Naive thymus-derived CD4-positive, alpha-beta T cell (primary cell): Measurements from ENCODE around the gene NCBP2L. TPM values are rescaled to one million over a fixed set of nuclear protein-coding genes. Genes with fewer than 3 reads are reported as not detected.

Experiments used
- ATAC-seq: fragments of 150-1000 bp; cut with Tn5 transposase; 2 replicates; pipeline ENCODE4 v1.10.0; 2021; ENCODE audit warnings: mild to moderate bottlenecking, moderate library complexity
- CTCF ChIA-PET: fragments of 350-600 bp; sonication (Branson Sonifier 250); formaldehyde crosslinking; loops from one replicate; lab custom pipeline; 2021; ENCODE audit warnings: antibody characterized with exemption; lab: Charles Lee
- POLR2A ChIA-PET: fragments of 350-600 bp; sonication (Branson Sonifier 250); formaldehyde crosslinking; loops from one replicate; lab custom pipeline; 2021; ENCODE audit warnings: antibody characterized with exemption, inconsistent platforms; lab: Charles Lee
- DNase-seq, 9 donors: peaks; one replicate each; pipeline versions ENCODE4 v3.0.0 to v3.0.0-alpha.2; 2020 to 2022; ENCODE audit warnings: mixed read lengths in 1 of 9
- H3K27ac ChIP-seq: one replicate; pipeline ENCODE4 v1.7.0; 2013; ENCODE audit warnings: mild to moderate bottlenecking, low read depth, low read length, moderate library complexity
- H3K27me3 ChIP-seq, 2 donors: one replicate each; pipeline ENCODE4 v1.7.0; 2013; ENCODE audit warnings: low read length in 2 of 2, mild to moderate bottlenecking in 2 of 2, moderate library complexity in 2 of 2; ENCODE audit not compliant: control insufficient read depth in 2 of 2, insufficient read depth in 2 of 2
- H3K36me3 ChIP-seq, 3 experiments: 1 replicate in 2 of 3; 2 replicates in 1 of 3; pipeline ENCODE4 v1.7.0; 2013; ENCODE audit warnings: low read length in 3 of 3, mild to moderate bottlenecking in 3 of 3, moderate library complexity in 1 of 3; ENCODE audit not compliant: insufficient read depth in 3 of 3, control insufficient read depth in 2 of 3
- H3K4me1 ChIP-seq, 2 donors: one replicate each; pipeline ENCODE4 v1.7.0; 2013; ENCODE audit warnings: low read length in 2 of 2, mild to moderate bottlenecking in 2 of 2, moderate library complexity in 1 of 2; ENCODE audit not compliant: control insufficient read depth in 2 of 2, insufficient read depth in 2 of 2
- H3K4me3 ChIP-seq: 2 replicates; pipeline ENCODE4 v1.7.0; 2013; ENCODE audit warnings: mild to moderate bottlenecking, low read length
- H3K9me3 ChIP-seq, 3 experiments: 1 replicate in 2 of 3; 2 replicates in 1 of 3; pipeline ENCODE4 v1.7.0; 2013; ENCODE audit warnings: low read length in 3 of 3; ENCODE audit not compliant: control insufficient read depth in 2 of 3
- H3K27ac Mint-ChIP-seq, 9 donors: one replicate each; pipeline ENCODE4 v1.8.0; 2020 to 2022; ENCODE audit warnings: mixed read lengths in 9 of 9, mild to moderate bottlenecking in 8 of 9, moderate library complexity in 5 of 9, inconsistent platforms in 2 of 9
- H3K27me3 Mint-ChIP-seq, 5 donors: one replicate each; pipeline ENCODE4 v1.8.0; 2021 to 2022; ENCODE audit warnings: mixed read lengths in 5 of 5, mild to moderate bottlenecking in 1 of 5
- H3K36me3 Mint-ChIP-seq, 5 donors: one replicate each; pipeline ENCODE4 v1.8.0; 2020 to 2022; ENCODE audit warnings: mixed read lengths in 5 of 5, mild to moderate bottlenecking in 3 of 5, inconsistent platforms in 1 of 5
- H3K4me1 Mint-ChIP-seq, 7 donors: one replicate each; pipeline ENCODE4 v1.8.0; 2020 to 2022; ENCODE audit warnings: mixed read lengths in 7 of 7, mild to moderate bottlenecking in 3 of 7, inconsistent platforms in 1 of 7
- H3K4me3 Mint-ChIP-seq, 10 donors: one replicate each; pipeline ENCODE4 v1.8.0; 2020 to 2022; ENCODE audit warnings: mild to moderate bottlenecking in 10 of 10, mixed read lengths in 10 of 10, moderate library complexity in 6 of 10, inconsistent platforms in 2 of 10
- H3K9me3 Mint-ChIP-seq, 11 donors: one replicate each; pipeline ENCODE4 v1.8.0; 2020 to 2022; ENCODE audit warnings: mixed read lengths in 11 of 11, mild to moderate bottlenecking in 4 of 11, inconsistent platforms in 1 of 11, moderate library complexity in 1 of 11
- intact Hi-C, 2 donors: fragments of 100-400 bp; cut with micrococcal nuclease; formaldehyde crosslinking; loops; one replicate each; pipeline ENCODE4 v1.15.1; 2023
- polyA plus RNA-seq, 2 donors: library from polyadenylated mRNA; unstranded; fragments of 300-500 nt; fragmentation: Illumina TruSeq; gene quantifications; one replicate each; pipeline ENCODE4 v1.2.3, GENCODE V29; 2021
- total RNA-seq, 6 experiments: library from RNA in 5 of 6; stranded (reverse) in 5 of 6; gene quantifications; 1 replicate in 5 of 6; 2 replicates in 1 of 6; pipeline ENCODE4 v1.2.3 and lab custom pipeline; 2021 to 2026

NCBP2L gene
- total and polyA plus RNA-seq, 7 experiments from 2014 or later, result 0.09 TPM; not detected in 6

- intact Hi-C loops, result no loop called here
- ChIA-PET POLR2A (interaction anchor here (1.0 to 9.6 kb wide), 5 partner anchors 16 to 67 kb away, joined by 3 to 142 read pairs (median 4); partner anchors contain the start of gene NCBP2L), CTCF (interaction anchor here (1.7 to 3.3 kb wide), 2 partner anchors 27 to 66 kb away, joined by 4 to 26 read pairs; no protein-coding TSS in a partner anchor)
- Histone ChIP-seq H3K27ac (no peak overlapping the region), H3K27me3 (no peaks in the 10 kb centered on the region), H3K4me1 (peaks cover 26 to 45% of the 10 kb centered on the region in 2 donors), H3K4me3 (no peak overlapping the region), H3K9me3 (no peaks in the 10 kb centered on the region), H3K36me3 (no peaks in the 10 kb centered on the region)
- H3K4me1 Mint-ChIP-seq, result peaks cover 13 to 74% (median 43%) of the 10 kb centered on the region in 7 donors
- ATAC-seq (no peak), DNase-seq (no peak)
- peaks cover 0 to 5% (median 0%) of the 10 kb centered on the region in 5 donors for H3K36me3 Mint-ChIP-seq
- peaks cover 0 to 7% (median 0%) of the 10 kb centered on the region in 5 donors for H3K27me3 Mint-ChIP-seq
- peak overlapping the region in 3 of 10 donors; percentile 45 to 80 (median 48) for H3K4me3 Mint-ChIP-seq
- peak overlapping the region in 8 of 9 donors; percentile 38 to 99 (median 94) for H3K27ac Mint-ChIP-seq
- peaks cover 0 to 9% (median 0%) of the 10 kb centered on the region in 11 donors for H3K9me3 Mint-ChIP-seq
These were observed 38.0 kb upstream of the NCBP2L start for GRCh38 chrX:107739541-107739940.

- intact Hi-C loops, result loop anchor here in 1 of 2 donors (10.0 kb wide), 1 partner anchor 1127 kb away; the partner anchor contains the start of gene RADX
- H3K27me3 Mint-ChIP-seq, result peaks cover 0 to 7% (median 0%) of the 10 kb centered on the region in 5 donors
- H3K4me3 Mint-ChIP-seq, result peak overlapping the region; percentile 80 to 96 (median 85)
- peak overlapping the region; percentile 72 for H3K27ac ChIP-seq
- no peaks in the 10 kb centered on the region for H3K27me3 ChIP-seq
- peaks cover 0 to 5% (median 0%) of the 10 kb centered on the region in 5 donors for H3K36me3 Mint-ChIP-seq
- peaks cover 0 to 9% (median 0%) of the 10 kb centered on the region in 11 donors for H3K9me3 Mint-ChIP-seq
- peaks cover 15 to 70% (median 45%) of the 10 kb centered on the region in 7 donors for H3K4me1 Mint-ChIP-seq
- ATAC-seq (no peak), DNase-seq (peak in 1 of 9 donors; percentile 10)
- H3K27ac Mint-ChIP-seq, result peak overlapping the region; percentile 94 to 100 (median 99)
- H3K4me1 ChIP-seq, result peaks cover 26 to 45% of the 10 kb centered on the region in 2 donors
- H3K36me3 ChIP-seq, result no peaks in the 10 kb centered on the region
- ChIA-PET POLR2A (interaction anchor here (0.8 to 9.6 kb wide), 14 partner anchors 9 to 279 kb away, joined by 3 to 142 read pairs (median 6); partner anchors contain the start of genes NCBP2L, PRPS1 and TSC22D3), CTCF (interaction anchor here (1.0 to 3.6 kb wide), 6 partner anchors 15 to 68 kb away, joined by 3 to 26 read pairs (median 12); partner anchors contain the start of genes NCBP2L and TSC22D3)
- peak overlapping the region; percentile 45 for H3K4me3 ChIP-seq
- H3K9me3 ChIP-seq, result no peaks in the 10 kb centered on the region
These were observed 36.1 kb upstream of the NCBP2L start for GRCh38 chrX:107741404-107741790.

- Mint-ChIP-seq H3K36me3 (peaks cover 0 to 5% (median 0%) of the 10 kb centered on the region in 5 donors), H3K9me3 (peaks cover 0 to 9% (median 0%) of the 10 kb centered on the region in 11 donors), H3K27ac (peak overlapping the region; percentile 94 to 100 (median 99)), H3K4me3 (peak overlapping the region; percentile 80 to 96 (median 85)), H3K27me3 (peaks cover 0 to 7% (median 0%) of the 10 kb centered on the region in 5 donors), H3K4me1 (peaks cover 15 to 66% (median 42%) of the 10 kb centered on the region in 7 donors)
- H3K4me3 ChIP-seq, result peak overlapping the region; percentile 39
- H3K9me3 ChIP-seq, result no peaks in the 10 kb centered on the region
- intact Hi-C loops, result loop anchor here (1.0 to 10.0 kb wide), 8 partner anchors 25 to 1128 kb away; partner anchors contain the start of genes NCBP2L (in 2 of the 2), PRPS1 (in 2 of the 2), MID2 (in 1 of the 2) and RADX (in 1 of the 2)
- CTCF ChIA-PET, result interaction anchor here (1.2 to 3.6 kb wide), 2 partner anchors 26 to 32 kb away, joined by 3 to 21 read pairs; no protein-coding TSS in a partner anchor
- DNase-seq (no peak), ATAC-seq (no peak)
- peak overlapping the region; percentile 72 for H3K27ac ChIP-seq
- H3K27me3 ChIP-seq, result no peaks in the 10 kb centered on the region
- no peaks in the 10 kb centered on the region for H3K36me3 ChIP-seq
- POLR2A ChIA-PET, result interaction anchor here (1.2 to 9.6 kb wide), 11 partner anchors 11 to 278 kb away, joined by 3 to 142 read pairs (median 12); partner anchors contain the start of genes NCBP2L, PRPS1 and TSC22D3
- H3K4me1 ChIP-seq, result peaks cover 26 to 45% of the 10 kb centered on the region in 2 donors
These were observed 34.8 kb upstream of the NCBP2L start for GRCh38 chrX:107742700-107743191.

GRCh38 chrX:107743995-107744394, 33.5 kb upstream of the NCBP2L start:
- no peak for ATAC-seq
- H3K27ac Mint-ChIP-seq, result peak overlapping the region in 8 of 9 donors; percentile 56 to 99 (median 78)
- intact Hi-C loops, result loop anchor here in 1 of 2 donors (10.0 kb wide), 1 partner anchor 1129 kb away; the partner anchor contains the start of gene RADX
- peaks cover 0 to 5% (median 0%) of the 10 kb centered on the region in 5 donors for H3K36me3 Mint-ChIP-seq
- peaks cover 0 to 7% (median 0%) of the 10 kb centered on the region in 5 donors for H3K27me3 Mint-ChIP-seq
- CTCF ChIA-PET, result interaction anchor here (1.2 to 1.7 kb wide), 2 partner anchors 27 to 32 kb away, joined by 4 read pairs; partner anchors contain the start of gene TSC22D3
- Histone ChIP-seq H3K27me3 (no peaks in the 10 kb centered on the region), H3K27ac (no peak overlapping the region), H3K36me3 (no peaks in the 10 kb centered on the region), H3K4me3 (no peak overlapping the region), H3K9me3 (no peaks in the 10 kb centered on the region), H3K4me1 (peaks cover 26 to 44% of the 10 kb centered on the region in 2 donors)
- peaks cover 0 to 9% (median 0%) of the 10 kb centered on the region in 11 donors for H3K9me3 Mint-ChIP-seq
- POLR2A ChIA-PET, result interaction anchor here (0.6 to 9.6 kb wide), 7 partner anchors 13 to 1993 kb away, joined by 3 to 142 read pairs (median 4); no protein-coding TSS in a partner anchor
- H3K4me1 Mint-ChIP-seq, result peaks cover 15 to 57% (median 40%) of the 10 kb centered on the region in 7 donors
- peak overlapping the region in 1 of 10 donors; percentile 33 for H3K4me3 Mint-ChIP-seq
- DNase-seq, result no peak

- H3K27ac Mint-ChIP-seq, result peak overlapping the region in 6 of 9 donors; percentile 9 to 95 (median 48)
These were observed 32.7 kb upstream of the NCBP2L start for GRCh38 chrX:107744868-107745267.

More at GRCh38 chrX:107744868-107745267, 32.7 kb upstream of the NCBP2L start:
- H3K27me3 ChIP-seq, result no peaks in the 10 kb centered on the region
- peaks cover 0 to 5% (median 0%) of the 10 kb centered on the region in 5 donors for H3K36me3 Mint-ChIP-seq
- peak overlapping the region in 1 of 10 donors; percentile 53 for H3K4me3 Mint-ChIP-seq
- ATAC-seq, result no peak
- no peaks in the 10 kb centered on the region for H3K36me3 ChIP-seq
- H3K9me3 ChIP-seq, result no peaks in the 10 kb centered on the region
- peaks cover 25 to 36% of the 10 kb centered on the region in 2 donors for H3K4me1 ChIP-seq
- H3K4me3 ChIP-seq, result no peak overlapping the region
- DNase-seq, result no peak
- peaks cover 0 to 9% (median 0%) of the 10 kb centered on the region in 11 donors for H3K9me3 Mint-ChIP-seq
- no peak overlapping the region for H3K27ac ChIP-seq
- intact Hi-C loops, result loop anchor here in 1 of 2 donors (10.0 kb wide), 1 partner anchor 1130 kb away; the partner anchor contains the start of gene RADX
- ChIA-PET POLR2A (interaction anchor here (0.6 to 9.6 kb wide), 3 partner anchors 21 to 72 kb away, joined by 4 to 142 read pairs (median 7); no protein-coding TSS in a partner anchor), CTCF (interaction anchor here (0.6 to 1.7 kb wide), 2 partner anchors 31 to 84 kb away, joined by 3 to 4 read pairs; partner anchors contain the start of gene TSC22D3)
- peaks cover 15 to 49% (median 31%) of the 10 kb centered on the region in 7 donors for H3K4me1 Mint-ChIP-seq
- H3K27me3 Mint-ChIP-seq, result peaks cover 0 to 7% (median 0%) of the 10 kb centered on the region in 5 donors
